GM12801 (cell line): ENCODE measurements around the gene COBL.

Experiments used
- TF ChIP-seq, protein P1 (sequence below): IDR thresholded peaks from one replicate; pipeline ENCODE4 v1.5.1; 2011; ENCODE audit warnings: control low read depth; ENCODE audit not compliant: insufficient read length; ENCODE audit errors: extremely low read depth

COBL gene

DNA sequence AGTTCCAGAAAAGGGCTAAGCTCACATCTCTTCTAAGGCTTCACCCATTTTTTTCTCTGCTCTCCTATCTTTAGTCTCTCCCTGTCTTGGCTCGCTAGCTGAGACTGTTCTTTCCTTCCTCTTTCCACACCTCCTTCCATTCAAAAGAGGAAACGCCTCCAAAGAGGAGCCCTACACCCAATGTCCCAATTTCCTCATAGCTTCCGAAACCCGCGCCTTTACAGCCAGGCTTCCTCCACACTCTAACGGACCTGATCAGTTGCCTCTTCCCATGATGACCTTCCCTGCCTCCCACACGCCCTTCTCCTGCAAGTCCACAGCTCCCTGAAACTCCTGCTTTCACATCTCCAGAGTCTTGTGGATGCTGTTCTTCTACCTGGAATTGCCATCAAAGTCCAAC, 71.7 kb downstream of the COBL start:
- TF ChIP-seq, protein P1, sequence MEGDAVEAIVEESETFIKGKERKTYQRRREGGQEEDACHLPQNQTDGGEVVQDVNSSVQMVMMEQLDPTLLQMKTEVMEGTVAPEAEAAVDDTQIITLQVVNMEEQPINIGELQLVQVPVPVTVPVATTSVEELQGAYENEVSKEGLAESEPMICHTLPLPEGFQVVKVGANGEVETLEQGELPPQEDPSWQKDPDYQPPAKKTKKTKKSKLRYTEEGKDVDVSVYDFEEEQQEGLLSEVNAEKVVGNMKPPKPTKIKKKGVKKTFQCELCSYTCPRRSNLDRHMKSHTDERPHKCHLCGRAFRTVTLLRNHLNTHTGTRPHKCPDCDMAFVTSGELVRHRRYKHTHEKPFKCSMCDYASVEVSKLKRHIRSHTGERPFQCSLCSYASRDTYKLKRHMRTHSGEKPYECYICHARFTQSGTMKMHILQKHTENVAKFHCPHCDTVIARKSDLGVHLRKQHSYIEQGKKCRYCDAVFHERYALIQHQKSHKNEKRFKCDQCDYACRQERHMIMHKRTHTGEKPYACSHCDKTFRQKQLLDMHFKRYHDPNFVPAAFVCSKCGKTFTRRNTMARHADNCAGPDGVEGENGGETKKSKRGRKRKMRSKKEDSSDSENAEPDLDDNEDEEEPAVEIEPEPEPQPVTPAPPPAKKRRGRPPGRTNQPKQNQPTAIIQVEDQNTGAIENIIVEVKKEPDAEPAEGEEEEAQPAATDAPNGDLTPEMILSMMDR, result no peak

DNA sequence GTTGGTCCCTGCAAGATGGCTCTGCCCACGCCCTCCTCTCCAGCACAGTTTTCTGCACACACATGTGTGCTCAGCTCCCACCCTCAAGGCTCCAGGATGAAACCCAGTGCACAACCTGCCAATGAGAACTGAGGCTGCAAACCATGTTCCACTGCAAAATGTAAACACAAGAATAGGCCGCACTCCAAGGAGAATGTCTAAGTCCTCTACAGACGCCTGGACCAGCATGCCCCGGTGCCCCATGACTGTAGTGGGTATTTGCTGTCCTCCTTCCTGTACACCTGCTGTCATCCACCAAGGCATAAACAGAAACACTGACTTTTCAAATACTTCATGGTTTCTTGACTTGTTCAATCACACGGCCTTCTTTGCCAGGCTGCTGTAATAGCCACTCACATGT, 72.6 kb downstream of the COBL start:
- TF ChIP-seq, protein P1, result no peak

DNA sequence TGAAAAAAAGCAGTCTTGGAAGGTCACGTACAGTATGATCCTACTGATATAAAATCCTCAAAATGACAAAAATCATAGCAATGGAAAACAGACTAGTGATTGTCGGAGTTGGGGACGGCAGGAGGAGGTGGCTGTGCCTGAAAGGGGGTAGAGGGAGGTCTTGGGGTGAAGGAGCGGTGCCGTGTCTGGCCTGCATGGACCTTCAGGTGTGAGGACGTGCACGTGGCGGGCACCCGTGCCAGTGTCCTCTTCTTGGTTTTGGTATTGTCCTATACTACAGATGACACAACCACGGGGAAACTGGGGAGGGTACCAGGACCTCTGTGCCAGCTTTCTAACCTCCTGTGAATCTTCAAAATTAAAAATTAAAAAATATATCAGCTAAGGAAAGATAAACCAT, 73.0 kb downstream of the COBL start:
- TF ChIP-seq, protein P1, result no peak

DNA sequence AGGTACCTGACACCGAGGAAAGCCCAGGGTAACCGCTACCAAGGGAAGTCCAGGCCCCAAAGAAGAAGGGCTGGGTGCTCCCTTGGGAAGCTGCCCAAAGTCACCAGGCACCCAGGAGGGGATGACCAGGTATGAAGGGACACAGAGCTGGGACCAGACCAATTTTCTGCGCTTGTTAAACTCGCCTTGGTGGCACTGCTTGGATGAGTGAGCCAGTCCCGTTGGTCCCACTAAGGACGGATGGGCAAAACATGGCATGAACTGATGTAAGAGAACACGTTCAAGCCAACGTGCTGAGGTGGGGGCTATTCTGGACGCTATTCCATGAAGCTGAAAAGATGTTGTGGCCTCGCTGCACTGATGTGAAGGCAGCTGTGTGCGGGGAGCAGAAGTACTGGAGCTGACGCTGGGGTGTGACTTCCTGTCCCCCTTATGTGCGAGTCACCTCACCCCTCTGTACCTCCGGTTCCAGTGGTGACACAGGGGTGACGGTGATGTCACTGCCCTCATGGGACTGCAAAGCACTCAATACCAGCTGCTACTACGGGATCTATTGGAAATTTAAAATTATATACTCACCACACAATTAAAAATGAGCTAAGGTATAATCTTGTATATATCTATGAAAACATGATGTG, 73.6 kb downstream of the COBL start:
- TF ChIP-seq, protein P1, result no peak

DNA sequence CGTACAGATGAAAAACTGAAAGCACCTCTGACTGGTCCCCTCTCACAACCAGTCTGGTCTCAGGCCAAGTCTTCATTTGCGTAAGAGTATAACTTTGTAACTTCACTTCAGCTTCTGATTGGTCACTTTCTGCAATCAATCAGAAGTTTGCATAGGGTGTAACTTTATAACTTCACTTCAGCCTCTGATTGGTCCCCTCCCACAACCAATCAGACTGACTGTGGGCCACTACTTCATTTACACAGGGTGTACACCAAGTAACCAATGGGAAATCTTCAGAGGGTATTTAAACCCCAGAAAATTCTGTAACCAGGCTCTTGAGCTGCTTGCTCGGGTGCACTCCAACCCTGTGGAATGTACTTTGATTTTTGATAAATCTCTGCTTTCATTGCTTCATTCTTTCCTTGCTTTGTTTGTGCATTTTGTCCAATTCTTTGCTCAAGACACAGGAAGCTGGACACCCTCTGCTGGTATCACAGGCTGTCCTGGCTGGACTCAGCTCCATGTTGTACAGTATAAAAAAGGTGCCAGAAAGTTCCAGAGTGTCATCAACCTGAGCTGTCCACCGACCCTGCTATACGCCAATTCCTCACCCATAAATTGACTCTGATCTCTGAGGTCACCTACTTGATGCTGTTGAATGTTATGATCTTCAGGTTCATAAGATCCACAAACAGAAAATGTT, 74.5 kb downstream of the COBL start:
- TF ChIP-seq, protein P1, result no peak

DNA sequence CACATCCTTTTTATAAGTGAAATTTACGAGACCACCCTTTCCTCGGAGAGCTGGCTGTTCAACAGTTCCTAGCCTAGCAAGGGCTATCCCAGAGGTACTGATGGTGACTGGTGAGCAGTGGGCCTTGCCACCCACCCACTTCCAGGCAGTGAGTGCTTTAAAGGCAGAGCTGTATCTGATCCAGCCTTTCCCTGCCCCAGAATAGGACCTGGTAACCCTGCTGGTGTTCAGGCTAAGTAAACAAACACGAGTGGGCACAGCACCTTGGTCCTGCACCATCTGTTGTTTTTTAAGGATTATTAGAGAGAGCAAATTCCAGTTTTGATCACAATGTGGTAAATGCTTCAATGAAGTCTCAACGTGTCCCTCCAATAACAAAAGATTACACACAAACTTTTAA, 75.7 kb downstream of the COBL start:
- TF ChIP-seq, protein P1, result no peak

DNA sequence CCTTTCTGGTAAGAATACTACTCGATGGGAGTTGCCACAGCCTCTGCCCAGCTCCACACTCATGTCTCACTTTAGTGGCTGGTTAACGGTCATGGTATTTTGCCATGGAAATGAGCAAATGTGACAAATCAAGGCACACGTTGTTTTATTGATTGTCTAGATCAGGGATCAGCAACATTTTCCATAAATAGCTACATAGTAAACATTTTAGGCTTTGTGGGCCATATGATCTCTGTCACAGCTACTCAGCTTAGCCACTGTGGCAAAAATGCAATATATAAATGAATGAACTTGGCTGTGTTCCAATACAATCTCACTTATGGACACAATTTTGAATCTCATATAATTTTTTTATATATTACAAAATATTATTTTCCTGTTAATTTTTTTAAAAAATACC, 76.9 kb downstream of the COBL start:
- TF ChIP-seq, protein P1, result no peak
